Measurements from ENCODE around the gene TRMT10A. TPM values are rescaled to one million over a fixed set of nuclear protein-coding genes. Genes with fewer than 3 reads are reported as not detected.

TRMT10A gene, protein sequence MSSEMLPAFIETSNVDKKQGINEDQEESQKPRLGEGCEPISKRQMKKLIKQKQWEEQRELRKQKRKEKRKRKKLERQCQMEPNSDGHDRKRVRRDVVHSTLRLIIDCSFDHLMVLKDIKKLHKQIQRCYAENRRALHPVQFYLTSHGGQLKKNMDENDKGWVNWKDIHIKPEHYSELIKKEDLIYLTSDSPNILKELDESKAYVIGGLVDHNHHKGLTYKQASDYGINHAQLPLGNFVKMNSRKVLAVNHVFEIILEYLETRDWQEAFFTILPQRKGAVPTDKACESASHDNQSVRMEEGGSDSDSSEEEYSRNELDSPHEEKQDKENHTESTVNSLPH
- total RNA-seq, result 9.8 TPM
- polyA plus RNA-seq, result 5.6 TPM
- long read RNA-seq, donor 1, result 0 reads
- long read RNA-seq, donor 2, result 0 reads
- long read RNA-seq, donor 3, partial matches to known transcripts, result 0 of 3 reads
- long read RNA-seq, donor 3, other reads (novel, unspliced or antisense), result 0 of 3 reads
- long read RNA-seq, donor 4, result 0 reads
- long read RNA-seq, donor 5, partial matches to known transcripts, result 0 of 1 reads
- long read RNA-seq, donor 5, other reads (novel, unspliced or antisense), result 0 of 1 reads
- long read RNA-seq, donor 6, result 0 reads
- long read RNA-seq, donor 7, result 0 reads
- long read RNA-seq, donor 8, result 0 reads
- long read RNA-seq, donor 9, partial matches to known transcripts, result 0 of 6 reads
- long read RNA-seq, donor 9, other reads (novel, unspliced or antisense), result 0 of 6 reads
- long read RNA-seq, donor 10, partial matches to known transcripts, result 0 of 2 reads
- long read RNA-seq, donor 10, other reads (novel, unspliced or antisense), result 0 of 2 reads

DNA sequence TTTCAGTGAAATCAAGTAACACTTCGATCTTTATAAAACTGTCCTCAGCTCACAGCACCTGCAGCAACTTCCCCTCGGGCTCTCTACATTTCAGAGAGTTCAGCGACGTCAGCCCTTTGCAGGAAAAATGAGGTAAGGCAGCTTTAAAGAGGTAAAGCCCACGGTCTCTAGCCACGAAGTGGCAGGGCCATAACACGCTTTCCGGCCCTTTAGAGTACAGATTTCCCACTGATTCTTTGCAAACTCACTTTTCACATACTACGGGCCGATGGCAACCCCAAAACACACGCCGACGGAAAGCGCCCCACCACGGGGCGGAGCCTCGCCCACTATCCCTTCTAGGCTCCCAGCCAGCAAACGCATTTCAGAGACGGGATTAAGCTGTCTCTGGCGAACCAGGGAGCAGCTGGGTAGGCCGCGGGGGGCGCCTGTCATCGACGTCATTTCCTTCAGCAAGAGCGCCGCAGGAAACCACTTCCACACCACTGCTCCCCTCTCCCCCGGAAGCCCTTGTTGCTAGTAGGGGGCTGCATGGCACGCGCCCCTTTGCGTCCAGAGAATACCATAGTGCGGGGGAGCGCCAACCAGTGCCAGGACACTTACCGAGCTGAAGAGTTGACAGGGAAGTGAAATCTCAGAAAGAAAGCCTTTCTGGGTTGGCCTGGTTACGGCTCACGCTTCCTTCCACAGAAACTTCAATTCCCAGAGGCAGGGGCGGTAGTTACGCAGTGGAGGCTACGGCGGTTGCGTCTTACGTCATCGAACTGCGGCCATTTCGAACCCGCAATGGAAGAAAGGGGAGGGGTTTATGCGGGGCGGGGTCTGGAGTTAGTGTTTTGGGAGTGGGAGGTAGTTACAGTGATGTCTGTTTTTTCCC, at the start of gene TRMT10A:
Gene TRMT10A, minus strand, starts transcription at position 730 of the 877 bp plus-strand sequence. CDS start 4,701 bp downstream, outside the sequence.
- Histone ChIP-seq H3K27ac (ENCODE audit: low read depth in 1 of 2, low read length in 1 of 2) (peak within 1 kb of the TSS; percentile 98 to 99), H3K36me3 (ENCODE audit: control insufficient read depth in 2 of 2, insufficient read depth in 2 of 2, low read length in 1 of 2) (no peaks in the 10 kb centered on the region), H3K4me3 (ENCODE audit: low read length in 2 of 2) (peak within 1 kb of the TSS; percentile 90 to 91), H3K9me3 (ENCODE audit: control insufficient read depth in 2 of 2, insufficient read depth in 1 of 2, low read length in 1 of 2) (no peaks in the 10 kb centered on the region), H3K27me3 (ENCODE audit: control insufficient read depth in 2 of 2, insufficient read depth in 1 of 2, low read length in 1 of 2) (peaks cover 3 to 4% of the 10 kb centered on the region in 2 donors), H3K4me1 (ENCODE audit: control insufficient read depth in 2 of 2, insufficient read depth in 2 of 2, low read length in 2 of 2) (peaks cover 5 to 6% of the 10 kb centered on the region in 2 donors)
- DNase-seq (ENCODE audit: low read depth in 6 of 9, low spot score in 9 of 9), result peak; percentile 89 to 98 (median 95)
- WGBS, result under 1% methylated on average over 48 of the region's 48 CpGs

- DNase-seq (ENCODE audit: low read depth in 6 of 9, low spot score in 9 of 9), result no peak
- no peak overlapping the region for H3K4me3 ChIP-seq (ENCODE audit: low read length in 2 of 2)
- 84% methylated on average over 5 of the region's 5 CpGs for WGBS
- no peaks in the 10 kb centered on the region for H3K27me3 ChIP-seq (ENCODE audit: control insufficient read depth in 2 of 2, insufficient read depth in 1 of 2, low read length in 1 of 2)
- no peaks in the 10 kb centered on the region for H3K36me3 ChIP-seq (ENCODE audit: control insufficient read depth in 2 of 2, insufficient read depth in 2 of 2, low read length in 1 of 2)
- no peak overlapping the region for H3K27ac ChIP-seq (ENCODE audit: low read depth in 1 of 2, low read length in 1 of 2)
- no peaks in the 10 kb centered on the region for H3K9me3 ChIP-seq (ENCODE audit: control insufficient read depth in 2 of 2, insufficient read depth in 1 of 2, low read length in 1 of 2)
- H3K4me1 ChIP-seq (ENCODE audit: control insufficient read depth in 2 of 2, insufficient read depth in 2 of 2, low read length in 2 of 2), result no peaks in the 10 kb centered on the region
Measured at GRCh38 chr4:99612704-99613103, 48.9 kb upstream of the TRMT10A start.

DNA sequence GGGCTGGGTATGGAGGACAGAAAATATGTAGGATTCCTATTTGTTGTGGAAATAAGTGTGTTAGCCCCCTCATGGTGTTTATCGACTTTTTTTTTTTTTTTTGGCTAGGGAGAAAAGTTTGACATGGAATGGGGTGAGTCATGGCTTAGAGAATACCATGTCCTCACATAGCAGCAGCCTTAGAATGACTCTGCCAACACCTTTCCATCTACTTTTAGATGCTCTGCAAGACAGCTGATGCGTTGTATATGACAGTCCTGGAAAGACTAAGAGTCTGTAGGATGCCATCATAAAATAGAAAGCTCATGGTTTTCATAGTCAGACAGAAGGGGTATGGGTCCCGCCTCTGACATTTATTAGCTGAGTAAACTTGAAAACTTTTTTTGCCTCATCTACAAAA, 48.4 kb upstream of the TRMT10A start:
- WGBS, result 89% methylated on average over 3 of the region's 3 CpGs
- Histone ChIP-seq H3K9me3 (ENCODE audit: control insufficient read depth in 2 of 2, insufficient read depth in 1 of 2, low read length in 1 of 2) (no peaks in the 10 kb centered on the region), H3K4me3 (ENCODE audit: low read length in 2 of 2) (no peak overlapping the region), H3K4me1 (ENCODE audit: control insufficient read depth in 2 of 2, insufficient read depth in 2 of 2, low read length in 2 of 2) (no peaks in the 10 kb centered on the region), H3K36me3 (ENCODE audit: control insufficient read depth in 2 of 2, insufficient read depth in 2 of 2, low read length in 1 of 2) (no peaks in the 10 kb centered on the region), H3K27ac (ENCODE audit: low read depth in 1 of 2, low read length in 1 of 2) (no peak overlapping the region), H3K27me3 (ENCODE audit: control insufficient read depth in 2 of 2, insufficient read depth in 1 of 2, low read length in 1 of 2) (no peaks in the 10 kb centered on the region)
- DNase-seq (ENCODE audit: low read depth in 6 of 9, low spot score in 9 of 9), result no peak

DNA sequence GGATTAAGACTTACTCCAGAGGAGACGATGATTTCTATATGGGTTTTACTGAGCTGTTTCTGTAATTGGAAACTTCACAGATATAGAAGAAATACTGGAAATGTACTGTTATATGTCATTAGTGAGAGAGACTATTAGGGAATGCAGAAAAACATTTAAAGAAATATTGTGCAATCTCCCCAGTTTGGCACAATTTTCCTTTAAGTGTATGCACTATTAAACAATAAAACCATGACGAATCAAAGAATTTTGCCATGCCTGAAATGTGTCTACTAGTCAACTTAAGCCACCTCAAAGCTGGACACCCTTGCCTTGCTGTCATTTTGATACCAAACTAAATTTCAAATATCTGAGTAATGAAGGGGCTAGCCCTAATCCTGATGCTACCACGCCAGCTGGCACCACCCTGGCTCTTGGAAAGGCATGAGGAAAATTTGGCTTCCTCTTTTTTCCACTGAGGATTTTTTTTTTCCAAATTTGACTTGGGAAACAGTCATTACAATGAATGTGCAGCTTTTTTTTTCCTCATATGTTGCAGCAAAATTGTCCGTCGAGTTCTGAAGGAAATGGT, 46.9 kb upstream of the TRMT10A start:
- H3K27ac ChIP-seq (ENCODE audit: low read depth in 1 of 2, low read length in 1 of 2), result no peak overlapping the region
- 92% methylated on average over 5 of the region's 5 CpGs for WGBS

GRCh38 chr4:99608417-99608816, 44.6 kb upstream of the TRMT10A start:
- no peaks in the 10 kb centered on the region for H3K27me3 ChIP-seq (ENCODE audit: control insufficient read depth in 2 of 2, insufficient read depth in 1 of 2, low read length in 1 of 2)
- no peak overlapping the region for H3K27ac ChIP-seq (ENCODE audit: low read depth in 1 of 2, low read length in 1 of 2)
- no peaks in the 10 kb centered on the region for H3K9me3 ChIP-seq (ENCODE audit: control insufficient read depth in 2 of 2, insufficient read depth in 1 of 2, low read length in 1 of 2)
- no peaks in the 10 kb centered on the region for H3K4me1 ChIP-seq (ENCODE audit: control insufficient read depth in 2 of 2, insufficient read depth in 2 of 2, low read length in 2 of 2)
- WGBS, result 97% methylated on average over 5 of the region's 5 CpGs
- DNase-seq (ENCODE audit: low read depth in 6 of 9, low spot score in 9 of 9), result no peak
- H3K4me3 ChIP-seq (ENCODE audit: low read length in 2 of 2), result no peak overlapping the region
- H3K36me3 ChIP-seq (ENCODE audit: control insufficient read depth in 2 of 2, insufficient read depth in 2 of 2, low read length in 1 of 2), result no peaks in the 10 kb centered on the region

More for the DNA sequence above, 46.9 kb upstream of the TRMT10A start:
- Histone ChIP-seq H3K36me3 (ENCODE audit: control insufficient read depth in 2 of 2, insufficient read depth in 2 of 2, low read length in 1 of 2) (no peaks in the 10 kb centered on the region), H3K4me1 (ENCODE audit: control insufficient read depth in 2 of 2, insufficient read depth in 2 of 2, low read length in 2 of 2) (no peaks in the 10 kb centered on the region), H3K9me3 (ENCODE audit: control insufficient read depth in 2 of 2, insufficient read depth in 1 of 2, low read length in 1 of 2) (no peaks in the 10 kb centered on the region), H3K4me3 (ENCODE audit: low read length in 2 of 2) (no peak overlapping the region), H3K27me3 (ENCODE audit: control insufficient read depth in 2 of 2, insufficient read depth in 1 of 2, low read length in 1 of 2) (no peaks in the 10 kb centered on the region)
- no peak for DNase-seq (ENCODE audit: low read depth in 6 of 9, low spot score in 9 of 9)

GRCh38 chr4:99606716-99607115, 42.9 kb upstream of the TRMT10A start:
- H3K27ac ChIP-seq (ENCODE audit: low read depth in 1 of 2, low read length in 1 of 2), result no peak overlapping the region
- H3K4me3 ChIP-seq (ENCODE audit: low read length in 2 of 2), result no peak overlapping the region
- 97% methylated on average over 2 of the region's 2 CpGs for WGBS
- DNase-seq (ENCODE audit: low read depth in 6 of 9, low spot score in 9 of 9), result no peak
- H3K36me3 ChIP-seq (ENCODE audit: control insufficient read depth in 2 of 2, insufficient read depth in 2 of 2, low read length in 1 of 2), result no peaks in the 10 kb centered on the region
- H3K9me3 ChIP-seq (ENCODE audit: control insufficient read depth in 2 of 2, insufficient read depth in 1 of 2, low read length in 1 of 2), result no peaks in the 10 kb centered on the region
- no peaks in the 10 kb centered on the region for H3K4me1 ChIP-seq (ENCODE audit: control insufficient read depth in 2 of 2, insufficient read depth in 2 of 2, low read length in 2 of 2)
- no peaks in the 10 kb centered on the region for H3K27me3 ChIP-seq (ENCODE audit: control insufficient read depth in 2 of 2, insufficient read depth in 1 of 2, low read length in 1 of 2)

DNA sequence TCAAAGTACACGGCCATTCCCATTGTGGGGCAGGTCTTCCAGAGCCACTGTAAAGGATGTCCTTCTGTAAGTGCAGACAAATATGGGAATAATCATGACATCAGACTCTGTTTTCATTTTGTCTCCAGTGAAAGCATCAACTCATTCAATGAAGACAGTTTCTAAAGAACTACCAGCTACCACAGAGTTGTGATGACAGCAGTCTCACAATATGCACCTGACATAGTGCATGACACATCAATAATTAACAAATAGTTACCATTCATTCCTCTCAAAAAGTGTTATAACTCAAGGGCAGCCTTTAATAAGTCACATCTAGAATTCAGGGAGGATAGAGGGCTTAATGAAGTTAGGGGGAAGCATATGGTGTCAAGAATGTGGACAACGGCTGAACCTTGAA, 31.0 kb upstream of the TRMT10A start:
- H3K4me1 ChIP-seq (ENCODE audit: control insufficient read depth in 2 of 2, insufficient read depth in 2 of 2, low read length in 2 of 2), result no peaks in the 10 kb centered on the region
- DNase-seq (ENCODE audit: low read depth in 6 of 9, low spot score in 9 of 9), result no peak
- 97% methylated on average over 2 of the region's 2 CpGs for WGBS

DNA sequence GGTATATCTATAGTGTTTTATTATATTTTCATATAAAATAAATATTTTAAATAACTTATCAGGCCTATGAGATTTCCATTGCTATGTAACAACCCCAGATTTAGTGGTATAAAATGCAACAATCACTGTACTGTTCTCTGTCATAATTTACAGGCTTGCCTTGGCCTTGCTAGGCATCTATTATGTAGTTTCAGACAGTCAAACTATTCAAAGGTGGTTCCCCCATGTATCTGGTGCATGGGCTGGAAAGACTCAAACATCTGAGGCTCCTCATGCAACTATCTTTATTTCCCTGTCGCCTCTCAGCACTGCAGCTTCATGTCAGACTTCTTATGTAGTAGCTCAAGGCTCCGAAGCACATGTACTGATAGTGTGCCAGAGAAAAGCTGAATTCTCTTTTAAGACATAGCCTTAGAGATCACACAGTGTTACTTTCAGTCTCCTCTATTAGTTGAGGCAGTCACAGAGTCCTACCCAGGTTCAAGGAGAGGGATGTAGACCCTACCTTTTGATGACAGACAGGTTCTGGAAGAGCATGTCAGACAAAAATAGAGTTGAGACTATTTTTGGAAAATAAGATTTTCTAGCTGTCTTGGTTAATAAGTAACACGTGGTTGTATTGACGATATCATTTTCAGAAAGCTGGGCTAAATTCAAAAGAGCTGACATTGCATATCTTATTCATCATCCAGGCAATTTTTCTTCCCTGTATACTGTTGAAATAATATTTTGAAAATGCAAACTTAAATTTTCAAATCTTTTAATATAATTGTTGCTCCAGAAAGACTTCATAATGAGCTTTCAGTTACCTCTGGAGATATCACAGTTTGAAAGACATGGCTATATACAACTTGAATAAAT, 30.2 kb upstream of the TRMT10A start:
- no peaks in the 10 kb centered on the region for H3K9me3 ChIP-seq (ENCODE audit: control insufficient read depth in 2 of 2, insufficient read depth in 1 of 2, low read length in 1 of 2)
- H3K4me3 ChIP-seq (ENCODE audit: low read length in 2 of 2), result no peak overlapping the region

More for the DNA sequence above, 31.0 kb upstream of the TRMT10A start:
- H3K27me3 ChIP-seq (ENCODE audit: control insufficient read depth in 2 of 2, insufficient read depth in 1 of 2, low read length in 1 of 2), result no peaks in the 10 kb centered on the region
- no peaks in the 10 kb centered on the region for H3K36me3 ChIP-seq (ENCODE audit: control insufficient read depth in 2 of 2, insufficient read depth in 2 of 2, low read length in 1 of 2)
- H3K4me3 ChIP-seq (ENCODE audit: low read length in 2 of 2), result no peak overlapping the region
- H3K9me3 ChIP-seq (ENCODE audit: control insufficient read depth in 2 of 2, insufficient read depth in 1 of 2, low read length in 1 of 2), result no peaks in the 10 kb centered on the region
- no peak overlapping the region for H3K27ac ChIP-seq (ENCODE audit: low read depth in 1 of 2, low read length in 1 of 2)

More for the DNA sequence above, 30.2 kb upstream of the TRMT10A start:
- no peaks in the 10 kb centered on the region for H3K36me3 ChIP-seq (ENCODE audit: control insufficient read depth in 2 of 2, insufficient read depth in 2 of 2, low read length in 1 of 2)
- 94% methylated on average over 4 of the region's 4 CpGs for WGBS
- H3K27ac ChIP-seq (ENCODE audit: low read depth in 1 of 2, low read length in 1 of 2), result no peak overlapping the region
- H3K4me1 ChIP-seq (ENCODE audit: control insufficient read depth in 2 of 2, insufficient read depth in 2 of 2, low read length in 2 of 2), result no peaks in the 10 kb centered on the region
- no peak for DNase-seq (ENCODE audit: low read depth in 6 of 9, low spot score in 9 of 9)
- H3K27me3 ChIP-seq (ENCODE audit: control insufficient read depth in 2 of 2, insufficient read depth in 1 of 2, low read length in 1 of 2), result no peaks in the 10 kb centered on the region
